IPS DF 4.7 (cell line): ENCODE data around the gene CHRNG.
"Not testable (repeated sequence)": the region's sequence is repeated elsewhere in the genome, so short reads cannot be mapped to it uniquely, and the experiment has no call there.

Experiments used
- DNase-seq: peaks from one replicate; pipeline ENCODE4 v3.0.0-alpha.2; 2013; ENCODE audit warnings: low spot score; ENCODE audit errors: extremely low read depth

The CHRNG gene

DNA sequence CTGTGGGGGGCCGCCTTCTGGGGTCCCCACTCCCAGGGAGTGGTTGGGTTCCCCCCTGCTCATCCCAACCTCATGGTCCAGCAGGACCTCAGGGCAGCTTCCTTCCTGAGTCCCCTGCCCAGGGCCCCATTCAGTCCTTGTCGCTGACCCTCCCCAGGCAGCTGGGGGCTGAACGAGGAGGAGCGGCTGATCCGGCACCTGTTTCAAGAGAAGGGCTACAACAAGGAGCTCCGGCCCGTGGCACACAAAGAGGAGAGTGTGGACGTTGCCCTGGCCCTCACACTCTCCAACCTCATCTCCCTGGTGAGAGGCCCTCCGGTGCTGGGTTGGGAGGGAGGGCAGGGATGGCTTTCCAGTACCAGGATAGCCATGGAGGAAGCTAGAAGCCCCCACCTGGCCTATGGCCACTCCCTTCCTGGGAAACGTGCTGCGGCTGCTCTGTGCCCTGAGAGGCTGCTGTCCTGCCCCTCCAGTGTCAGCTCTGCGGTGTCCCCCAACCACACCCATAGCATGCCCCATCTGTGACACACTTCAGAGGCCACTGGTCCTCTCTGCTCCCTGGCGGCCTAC lies 13.0 kb upstream of the CHRNG start:
- no peak for DNase-seq

- DNase-seq, result no peak
Measured at GRCh38 chr2:232527905-232528470, 11.5 kb upstream of the CHRNG start.

GRCh38 chr2:232528746-232529460 lies 10.6 kb upstream of the CHRNG start:
- no peak for DNase-seq

DNA sequence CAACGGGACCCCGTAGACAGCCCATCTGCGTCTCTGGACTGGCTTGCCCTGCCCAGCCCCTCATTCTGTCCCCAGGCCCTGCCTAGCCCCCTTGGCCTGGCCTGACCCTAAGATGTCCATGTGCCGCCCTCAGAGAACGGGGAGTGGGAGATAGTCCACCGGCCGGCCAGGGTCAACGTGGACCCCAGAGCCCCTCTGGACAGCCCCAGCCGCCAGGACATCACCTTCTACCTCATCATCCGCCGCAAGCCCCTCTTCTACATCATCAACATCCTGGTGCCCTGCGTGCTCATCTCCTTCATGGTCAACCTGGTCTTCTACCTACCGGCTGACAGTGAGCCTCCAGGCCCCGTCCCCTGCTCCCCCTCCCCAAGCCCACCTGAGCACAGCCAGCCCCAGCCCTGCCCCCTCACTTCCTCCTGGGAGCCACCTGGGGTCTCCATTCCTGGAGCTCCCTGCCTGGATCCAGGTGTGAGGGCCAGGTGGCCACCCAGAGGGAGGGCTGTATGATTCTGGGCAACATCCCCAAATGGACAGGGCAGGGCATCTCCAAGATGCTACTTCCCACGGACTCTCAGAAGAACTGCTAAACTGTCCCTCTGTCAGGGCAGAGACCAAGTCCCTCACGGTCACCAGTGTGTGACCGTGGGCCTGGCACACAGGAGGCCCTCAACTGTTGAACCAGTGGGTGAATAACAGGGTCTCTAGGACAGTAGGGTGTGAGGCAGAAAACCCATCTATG lies 9.5 kb upstream of the CHRNG start:
- DNase-seq, result no peak

DNA sequence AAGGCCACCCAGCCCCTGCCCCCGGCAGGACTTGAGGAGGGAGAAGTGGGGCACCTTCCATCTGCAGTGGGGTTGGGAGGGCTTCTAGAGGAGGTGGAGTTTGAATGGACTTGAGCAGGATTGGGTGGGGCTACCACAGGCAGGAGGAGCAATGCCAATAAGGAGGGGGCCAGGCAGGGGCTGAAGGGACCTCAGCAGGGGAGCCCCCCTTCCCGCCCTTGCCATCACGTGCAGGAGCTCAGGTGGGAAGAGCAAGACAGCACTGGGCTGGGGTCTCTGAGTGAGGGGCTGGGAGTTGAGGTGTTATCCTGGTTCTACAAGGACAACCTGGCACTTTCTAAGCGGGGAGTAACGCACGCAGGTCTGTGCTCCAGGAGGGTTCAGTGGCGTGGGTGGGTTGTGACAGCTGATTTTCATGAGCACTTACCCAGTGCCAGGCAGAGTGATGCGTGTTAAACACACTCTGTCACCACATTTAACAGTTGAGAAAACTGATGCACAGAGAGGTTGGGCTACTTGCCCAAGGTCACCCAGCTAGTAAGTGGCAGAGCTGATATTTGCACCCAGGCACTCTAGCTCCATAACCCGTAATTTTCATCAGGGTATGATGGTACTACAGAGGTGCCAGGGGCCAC lies 8.7 kb upstream of the CHRNG start:
- no peak for DNase-seq

DNA sequence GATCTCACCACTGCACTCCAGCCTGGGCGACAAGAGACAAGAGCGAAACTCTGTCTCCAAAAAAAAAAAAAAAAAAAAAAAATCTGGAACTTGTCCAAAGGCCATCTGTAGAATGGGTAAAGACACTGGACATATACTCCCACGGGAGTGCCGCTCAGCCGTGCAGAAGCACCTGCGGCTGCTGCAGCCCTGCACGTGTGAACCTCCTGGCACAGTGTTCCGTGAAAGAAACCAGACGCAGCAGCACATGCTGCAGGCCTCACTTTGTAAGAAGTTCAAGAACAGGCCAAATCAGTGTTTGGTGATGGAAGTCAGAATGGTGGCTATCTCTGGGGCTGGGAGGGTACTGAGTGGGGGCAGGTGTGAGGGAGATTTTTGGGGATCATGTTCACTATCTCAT lies 7.1 kb upstream of the CHRNG start:
- DNase-seq, result no peak

DNA sequence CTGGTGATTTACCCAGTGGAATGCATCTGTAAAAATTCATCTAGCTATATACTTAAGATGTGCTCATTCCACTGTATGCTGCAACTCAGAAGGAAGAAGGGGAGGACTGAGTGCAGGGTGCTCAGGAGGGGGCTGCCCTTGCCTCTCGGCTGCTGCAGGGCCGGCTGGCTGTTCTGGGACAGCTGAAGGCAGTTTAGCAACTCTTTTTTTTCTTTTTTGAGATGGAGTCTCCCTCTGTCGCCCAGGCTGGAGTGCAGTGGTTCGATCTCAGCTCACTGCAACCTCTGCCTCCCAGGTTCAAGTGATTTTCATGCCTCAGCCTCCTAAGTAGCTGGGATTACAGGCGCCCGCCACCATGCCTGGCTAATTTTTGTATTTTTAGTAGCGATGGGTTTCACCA lies 6.7 kb upstream of the CHRNG start:
- not testable (repeated sequence) for DNase-seq

- DNase-seq, result no peak
Measured at GRCh38 chr2:232533944-232534710, 5.4 kb upstream of the CHRNG start.

DNA sequence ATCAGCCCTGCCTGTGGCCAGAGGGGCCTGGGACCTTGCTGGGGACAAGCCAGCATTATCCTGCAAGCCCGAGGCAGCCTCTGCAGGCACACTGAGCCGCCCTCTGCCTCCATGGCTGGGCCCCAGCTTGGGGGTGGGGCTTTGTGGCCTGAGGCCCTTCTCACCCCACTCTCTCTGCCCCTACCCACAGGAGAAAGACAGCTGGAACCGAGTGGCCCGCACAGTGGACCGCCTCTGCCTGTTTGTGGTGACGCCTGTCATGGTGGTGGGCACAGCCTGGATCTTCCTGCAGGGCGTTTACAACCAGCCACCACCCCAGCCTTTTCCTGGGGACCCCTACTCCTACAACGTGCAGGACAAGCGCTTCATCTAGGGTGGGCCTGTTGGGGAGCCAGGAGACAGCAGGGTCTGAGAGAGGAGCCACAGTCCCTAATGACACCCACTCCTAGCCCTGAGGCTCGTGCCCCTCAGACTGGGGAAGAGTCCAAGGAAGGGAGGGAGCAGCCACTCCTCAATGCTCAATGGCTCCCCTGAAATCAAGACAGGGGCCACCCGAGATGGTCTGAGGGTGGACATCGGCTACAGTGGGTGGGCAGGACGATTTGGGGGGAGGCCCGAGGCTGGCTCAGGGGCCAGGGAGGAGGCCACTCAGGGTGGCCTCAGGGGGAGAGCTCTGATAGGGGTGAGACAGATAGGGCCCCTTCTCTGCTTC lies 4.4 kb upstream of the CHRNG start:
- DNase-seq, result no peak

DNA sequence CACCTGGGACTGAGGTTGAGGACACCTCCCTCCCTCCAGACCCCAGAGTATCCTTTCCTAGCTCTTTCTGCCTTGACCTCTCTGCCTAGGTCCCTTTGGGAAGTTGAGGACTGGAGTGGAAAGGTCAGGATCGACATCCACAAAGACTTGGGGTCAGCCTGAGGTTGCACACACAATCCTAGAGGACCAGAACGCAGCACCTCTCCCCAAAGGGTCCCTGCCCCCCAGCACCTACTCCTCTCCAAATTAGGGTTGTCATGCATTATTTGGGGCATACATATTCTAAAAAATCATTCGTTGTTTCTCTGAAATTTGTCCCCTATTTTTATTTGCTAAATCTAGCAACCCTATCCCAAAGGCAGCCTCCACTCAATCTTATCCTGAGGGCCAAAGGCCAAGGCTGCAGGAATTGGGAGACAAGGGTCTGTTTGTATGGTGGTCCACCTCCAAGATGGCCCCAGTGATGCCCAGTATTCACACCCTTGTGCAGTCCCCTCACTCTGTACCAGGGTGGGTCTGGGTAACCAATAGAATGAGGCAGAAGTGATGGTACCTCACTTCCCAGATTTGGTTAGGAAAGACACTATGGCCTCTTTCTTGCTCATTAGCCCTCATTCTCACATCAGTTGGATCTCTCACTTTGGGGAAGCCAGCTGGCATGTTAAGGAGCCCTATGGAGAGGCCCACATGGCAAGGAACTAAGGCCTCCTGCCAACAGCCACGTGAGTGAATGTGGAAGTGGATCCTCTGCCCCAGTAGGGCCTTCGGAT lies 3.5 kb upstream of the CHRNG start:
- DNase-seq, result no peak

- no peak for DNase-seq
Measured at GRCh38 chr2:232537079-232537478, 2.4 kb upstream of the CHRNG start.

GRCh38 chr2:232537499-232537898 lies 2.0 kb upstream of the CHRNG start:
- DNase-seq, result no peak

GRCh38 chr2:232538671-232539070 lies 821 bp upstream of the CHRNG start:
- DNase-seq, result no peak

DNA sequence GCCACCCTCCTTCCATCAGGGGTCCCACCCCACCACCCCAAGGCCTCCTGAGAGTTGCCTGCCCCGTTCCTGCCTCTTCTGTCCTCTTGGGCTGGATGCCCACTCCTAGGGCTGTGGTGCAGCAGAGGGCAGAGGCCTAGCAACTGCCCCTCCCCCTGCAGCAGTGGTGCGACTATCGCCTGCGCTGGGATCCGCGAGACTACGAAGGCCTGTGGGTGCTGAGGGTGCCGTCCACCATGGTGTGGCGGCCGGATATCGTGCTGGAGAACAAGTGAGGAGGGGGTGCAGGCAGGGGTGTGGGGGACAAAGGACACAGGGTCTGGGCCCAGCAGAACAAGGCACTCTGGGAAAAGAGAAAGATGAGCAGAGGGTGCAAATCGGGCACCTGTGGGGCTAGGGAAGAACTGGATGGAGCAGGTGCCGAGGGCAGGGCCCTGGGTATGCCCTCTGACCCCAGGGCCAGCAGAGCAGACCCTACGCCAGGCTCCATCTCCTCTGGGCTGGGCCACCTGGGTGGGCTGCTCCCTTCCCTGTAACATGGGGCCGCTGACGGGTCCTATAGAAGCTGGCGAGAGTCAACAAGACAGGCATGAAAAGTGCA lies 1.0 kb downstream of the CHRNG start:
- DNase-seq, result no peak

DNA sequence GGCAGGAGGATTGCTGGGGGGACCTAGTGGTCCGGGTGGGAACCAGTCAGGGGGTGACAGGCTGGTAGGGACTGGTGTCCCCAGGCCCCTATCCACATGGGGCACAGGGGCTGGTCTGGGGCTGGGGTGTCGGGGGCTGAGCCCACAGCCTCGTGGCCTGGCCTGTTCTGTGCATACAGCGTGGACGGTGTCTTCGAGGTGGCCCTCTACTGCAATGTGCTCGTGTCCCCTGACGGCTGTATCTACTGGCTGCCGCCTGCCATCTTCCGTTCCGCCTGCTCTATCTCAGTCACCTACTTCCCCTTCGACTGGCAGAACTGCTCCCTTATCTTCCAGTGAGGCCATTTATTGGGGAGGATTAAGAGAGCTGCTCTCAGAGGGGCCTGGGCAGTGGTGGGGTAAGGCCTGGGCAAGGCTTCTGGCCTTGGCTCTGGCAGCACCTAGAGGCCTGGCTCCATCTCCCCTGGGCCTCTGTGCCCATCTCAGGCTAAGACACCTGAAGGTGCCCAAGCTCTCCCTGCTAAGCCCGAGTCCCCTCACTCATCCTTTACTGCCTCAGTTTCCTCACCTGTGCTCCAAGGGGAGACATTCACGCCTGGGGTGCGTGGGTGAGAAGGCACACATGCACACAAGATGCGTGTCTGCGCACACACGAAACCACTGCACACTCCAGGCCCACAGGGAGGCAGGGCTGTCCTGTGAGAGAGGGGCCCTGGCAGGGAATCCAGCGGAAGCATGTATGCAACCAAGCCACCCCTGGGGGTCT lies 1.9 kb downstream of the CHRNG start:
- DNase-seq, result no peak

- no peak for DNase-seq
Measured at GRCh38 chr2:232541961-232542714, 2.6 kb downstream of the CHRNG start.

DNA sequence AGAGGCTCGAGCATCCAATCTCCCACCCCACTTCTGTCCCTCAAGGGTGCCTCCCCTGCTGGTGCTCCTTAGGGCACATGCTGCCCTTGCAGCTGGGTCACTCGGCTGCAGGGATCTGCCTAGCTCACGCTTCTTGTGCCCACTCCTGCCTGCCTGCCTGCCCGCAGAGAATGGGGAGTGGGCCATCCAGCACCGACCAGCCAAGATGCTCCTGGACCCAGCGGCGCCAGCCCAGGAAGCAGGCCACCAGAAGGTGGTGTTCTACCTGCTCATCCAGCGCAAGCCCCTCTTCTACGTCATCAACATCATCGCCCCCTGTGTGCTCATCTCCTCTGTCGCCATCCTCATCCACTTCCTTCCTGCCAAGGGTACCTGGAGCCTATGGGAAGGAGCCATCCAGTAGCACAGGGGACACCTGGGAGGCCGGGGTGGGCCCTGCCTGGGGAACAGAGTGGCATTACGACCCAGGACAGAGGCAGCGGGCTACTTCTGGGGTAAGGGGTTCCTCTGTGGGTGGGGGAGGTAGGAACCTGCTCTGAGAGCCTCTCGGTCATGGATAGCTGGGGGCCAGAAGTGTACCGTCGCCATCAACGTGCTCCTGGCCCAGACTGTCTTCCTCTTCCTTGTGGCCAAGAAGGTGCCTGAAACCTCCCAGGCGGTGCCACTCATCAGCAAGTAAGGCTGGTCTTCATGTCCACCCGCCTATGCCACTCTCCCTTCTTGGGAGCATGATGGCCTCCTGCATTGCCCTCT lies 3.4 kb downstream of the CHRNG start:
- DNase-seq, result no peak
